A673 (cell line): ENCODE measurements around the gene EXOC4.

Source experiments
- EZH2 ChIP-seq: fragments of 200-600 bp; sonication (generic); IDR thresholded peaks from 2 replicates; pipeline ENCODE4 v1.6.1; 2017; ENCODE audit warnings: borderline replicate concordance, low read depth, mild to moderate bottlenecking, mixed read lengths, antibody characterized with exemption, low read length; ENCODE audit not compliant: poor library complexity, severe bottlenecking
- TF ChIP-seq, protein P1 (sequence below): fragments of 300-800, 200-600 bp; sonication (generic); conservative IDR thresholded peaks from 2 replicates; pipeline ENCODE4 v1.5.1; 2017; ENCODE audit warnings: low read depth, mild to moderate bottlenecking, antibody characterized with exemption, low read length, moderate library complexity, mixed read lengths

DNA sequence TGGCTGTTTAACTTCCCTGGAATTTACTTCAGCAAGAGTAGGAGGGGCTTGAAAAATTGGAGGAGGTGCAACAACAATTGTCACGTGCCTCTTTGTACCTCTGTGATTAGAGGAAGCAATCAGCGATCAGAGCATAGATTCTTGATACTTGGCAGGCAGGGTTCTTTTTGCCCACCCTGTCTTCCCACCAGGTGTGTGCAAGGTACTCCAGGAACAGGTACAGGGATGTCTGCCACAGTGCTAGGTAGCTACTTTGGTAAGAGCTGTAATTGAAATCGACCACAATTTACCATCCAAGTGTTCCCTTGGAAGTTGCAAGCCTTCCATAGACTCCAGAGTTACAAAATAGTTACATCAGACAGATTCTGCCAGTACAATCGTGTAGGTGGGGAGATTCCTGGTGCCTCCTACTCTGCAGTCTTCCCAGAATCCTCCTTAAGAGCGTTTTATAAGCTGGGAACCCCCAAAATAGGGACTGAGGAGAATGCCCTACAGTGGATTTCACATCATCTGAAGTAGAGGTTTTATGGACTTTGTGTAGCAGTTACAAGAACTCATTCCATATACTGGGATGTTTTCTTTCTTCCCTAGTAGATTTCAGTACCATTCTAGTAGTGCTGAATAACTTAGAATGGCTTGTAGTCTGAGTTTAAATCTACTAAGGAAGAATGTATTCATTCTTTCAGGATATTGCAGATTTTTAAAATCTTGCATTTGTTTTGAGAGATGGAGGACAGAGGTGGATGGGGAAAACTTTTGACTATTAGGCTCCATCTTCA is 101.9 kb downstream of the EXOC4 start:
- TF ChIP-seq, protein P1, sequence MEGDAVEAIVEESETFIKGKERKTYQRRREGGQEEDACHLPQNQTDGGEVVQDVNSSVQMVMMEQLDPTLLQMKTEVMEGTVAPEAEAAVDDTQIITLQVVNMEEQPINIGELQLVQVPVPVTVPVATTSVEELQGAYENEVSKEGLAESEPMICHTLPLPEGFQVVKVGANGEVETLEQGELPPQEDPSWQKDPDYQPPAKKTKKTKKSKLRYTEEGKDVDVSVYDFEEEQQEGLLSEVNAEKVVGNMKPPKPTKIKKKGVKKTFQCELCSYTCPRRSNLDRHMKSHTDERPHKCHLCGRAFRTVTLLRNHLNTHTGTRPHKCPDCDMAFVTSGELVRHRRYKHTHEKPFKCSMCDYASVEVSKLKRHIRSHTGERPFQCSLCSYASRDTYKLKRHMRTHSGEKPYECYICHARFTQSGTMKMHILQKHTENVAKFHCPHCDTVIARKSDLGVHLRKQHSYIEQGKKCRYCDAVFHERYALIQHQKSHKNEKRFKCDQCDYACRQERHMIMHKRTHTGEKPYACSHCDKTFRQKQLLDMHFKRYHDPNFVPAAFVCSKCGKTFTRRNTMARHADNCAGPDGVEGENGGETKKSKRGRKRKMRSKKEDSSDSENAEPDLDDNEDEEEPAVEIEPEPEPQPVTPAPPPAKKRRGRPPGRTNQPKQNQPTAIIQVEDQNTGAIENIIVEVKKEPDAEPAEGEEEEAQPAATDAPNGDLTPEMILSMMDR = no peak
- no peak for TF ChIP-seq EZH2
